IPS-18a (cell line): Measurements from ENCODE around the gene APOBEC3F.

Experiments
- H3K27ac ChIP-seq: one replicate; pipeline ENCODE4 v1.5.1; 2013; ENCODE audit warnings: low read length
- H3K27me3 ChIP-seq: one replicate; pipeline ENCODE4 v1.6.1; 2013; ENCODE audit warnings: mild to moderate bottlenecking, low read length; ENCODE audit not compliant: control insufficient read depth, insufficient read depth
- H3K36me3 ChIP-seq: one replicate; pipeline ENCODE4 v1.6.1; 2013; ENCODE audit warnings: low read depth, low read length; ENCODE audit not compliant: control insufficient read depth
- H3K4me1 ChIP-seq: one replicate; pipeline ENCODE4 v1.6.1; 2013; ENCODE audit warnings: low read depth, low read length; ENCODE audit not compliant: control insufficient read depth
- H3K4me3 ChIP-seq: one replicate; pipeline ENCODE4 v1.5.1; 2013; ENCODE audit warnings: low read length
- H3K9ac ChIP-seq: one replicate; pipeline ENCODE4 v1.6.1; 2013; ENCODE audit warnings: mild to moderate bottlenecking, low read length, moderate library complexity
- H3K9me3 ChIP-seq: one replicate; pipeline ENCODE4 v1.6.1; 2013; ENCODE audit warnings: low read depth, low read length; ENCODE audit not compliant: control insufficient read depth

Gene APOBEC3F

GRCh38 chr22:39103431-39103830, 62.8 kb downstream of the APOBEC3F start:
- Histone ChIP-seq H3K4me3 (no peak overlapping the region), H3K9me3 (no peaks in the 10 kb centered on the region), H3K27me3 (no peaks in the 10 kb centered on the region), H3K27ac (no peak overlapping the region), H3K4me1 (peaks cover 3% of the 10 kb centered on the region), H3K36me3 (no peaks in the 10 kb centered on the region), H3K9ac (no peak overlapping the region)
